ENCODE data around the gene CSTF1.

DNA sequence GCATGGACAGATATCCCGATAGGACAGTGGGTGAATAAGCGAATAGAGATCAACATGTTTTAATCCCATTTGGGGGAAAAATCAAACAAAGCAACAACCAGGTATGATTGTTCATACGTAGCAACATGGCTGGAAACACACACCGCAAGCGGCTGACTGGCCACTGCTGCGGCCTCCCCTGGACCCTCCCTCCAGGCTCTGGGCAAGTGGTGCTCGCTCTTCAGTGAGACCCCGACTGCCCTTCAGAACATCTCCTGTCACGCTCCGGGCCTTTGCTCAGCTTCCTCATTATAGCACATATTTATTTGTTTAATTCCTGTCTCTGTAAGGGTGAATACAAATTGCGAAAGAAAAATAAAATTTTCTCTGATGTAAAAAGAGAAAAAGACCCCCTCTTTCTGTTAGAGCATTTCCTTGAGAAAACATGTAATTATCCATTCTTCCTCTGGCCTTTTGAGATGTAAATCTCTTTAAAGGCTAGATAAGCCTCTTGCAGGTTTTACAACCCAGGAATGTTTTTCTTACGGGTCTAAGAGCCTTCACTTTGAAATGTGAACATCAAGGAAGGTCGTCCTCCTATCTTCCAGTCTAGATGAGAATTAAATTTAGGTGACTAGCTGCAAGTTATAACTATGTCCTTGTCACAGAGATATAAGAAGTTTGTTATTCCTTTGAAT is 44.7 kb upstream of the CSTF1 start:
- TF ChIP-seq REST (IDR thresholded peaks at IDR 0.05; ENCODE audit: low read depth, low read length) (no peak), POLR2AphosphoS5 (IDR thresholded peaks at IDR 0.05; ENCODE audit: low read depth, low read length) (no peak), CHD2 (IDR thresholded peaks at IDR 0.05; ENCODE audit: low read length, partially characterized antibody) (no peak), TEAD4 (IDR thresholded peaks at IDR 0.05; ENCODE audit: borderline replicate concordance, insufficient read depth) (no peak), FOXM1 (IDR thresholded peaks at IDR 0.05; ENCODE audit: low read depth) (no peak), EZH2phosphoT487 (IDR thresholded peaks at IDR 0.05; ENCODE audit: borderline replicate concordance, low read depth) (no peak), MEF2A (IDR thresholded peaks at IDR 0.05; ENCODE audit: borderline replicate concordance, low read depth) (no peak), MXI1 (IDR thresholded peaks at IDR 0.05; ENCODE audit: low read depth, low read length) (no peak), JUND (IDR thresholded peaks at IDR 0.05) (no peak)
- TF ChIP-seq, protein P1, sequence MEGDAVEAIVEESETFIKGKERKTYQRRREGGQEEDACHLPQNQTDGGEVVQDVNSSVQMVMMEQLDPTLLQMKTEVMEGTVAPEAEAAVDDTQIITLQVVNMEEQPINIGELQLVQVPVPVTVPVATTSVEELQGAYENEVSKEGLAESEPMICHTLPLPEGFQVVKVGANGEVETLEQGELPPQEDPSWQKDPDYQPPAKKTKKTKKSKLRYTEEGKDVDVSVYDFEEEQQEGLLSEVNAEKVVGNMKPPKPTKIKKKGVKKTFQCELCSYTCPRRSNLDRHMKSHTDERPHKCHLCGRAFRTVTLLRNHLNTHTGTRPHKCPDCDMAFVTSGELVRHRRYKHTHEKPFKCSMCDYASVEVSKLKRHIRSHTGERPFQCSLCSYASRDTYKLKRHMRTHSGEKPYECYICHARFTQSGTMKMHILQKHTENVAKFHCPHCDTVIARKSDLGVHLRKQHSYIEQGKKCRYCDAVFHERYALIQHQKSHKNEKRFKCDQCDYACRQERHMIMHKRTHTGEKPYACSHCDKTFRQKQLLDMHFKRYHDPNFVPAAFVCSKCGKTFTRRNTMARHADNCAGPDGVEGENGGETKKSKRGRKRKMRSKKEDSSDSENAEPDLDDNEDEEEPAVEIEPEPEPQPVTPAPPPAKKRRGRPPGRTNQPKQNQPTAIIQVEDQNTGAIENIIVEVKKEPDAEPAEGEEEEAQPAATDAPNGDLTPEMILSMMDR (IDR thresholded peaks at IDR 0.05), result no peak
- TF ChIP-seq, protein P2, sequence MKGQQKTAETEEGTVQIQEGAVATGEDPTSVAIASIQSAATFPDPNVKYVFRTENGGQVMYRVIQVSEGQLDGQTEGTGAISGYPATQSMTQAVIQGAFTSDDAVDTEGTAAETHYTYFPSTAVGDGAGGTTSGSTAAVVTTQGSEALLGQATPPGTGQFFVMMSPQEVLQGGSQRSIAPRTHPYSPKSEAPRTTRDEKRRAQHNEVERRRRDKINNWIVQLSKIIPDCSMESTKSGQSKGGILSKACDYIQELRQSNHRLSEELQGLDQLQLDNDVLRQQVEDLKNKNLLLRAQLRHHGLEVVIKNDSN (IDR thresholded peaks at IDR 0.05; ENCODE audit: borderline replicate concordance, low read depth), result no peak
